Peyer's patch (tissue), 4 donors: ENCODE measurements around the gene WDFY4. TPM values are rescaled to one million over a fixed set of nuclear protein-coding genes. Genes with fewer than 3 reads are reported as not detected.

Experiments used
- DNase-seq, 3 donors: peaks; one replicate each; pipeline ENCODE4 v3.0.0-alpha.2; 2017 to 2019
- H3K27ac ChIP-seq, 4 donors: fragments of 200-600 bp; sonication (generic); one replicate each; pipeline ENCODE4 v1.5.1; 2016 to 2019
- H3K27me3 ChIP-seq, 2 donors: fragments of 200-600 bp; sonication (generic); one replicate each; pipeline ENCODE4 v1.5.1; 2019
- H3K36me3 ChIP-seq, 3 donors: fragments of 200-600 bp; sonication (generic); one replicate each; pipeline ENCODE4 v1.5.1; 2016 to 2019
- H3K4me1 ChIP-seq, 4 donors: fragments of 200-600 bp; sonication (generic); one replicate each; pipeline ENCODE4 v1.5.1; 2016 to 2019
- H3K4me3 ChIP-seq, 4 donors: fragments of 200-600 bp; sonication (generic); 1 replicate in 3 of 4; 2 replicates in 1 of 4; pipeline ENCODE4 v1.5.1; 2016 to 2019; ENCODE audit warnings: mild to moderate bottlenecking in 1 of 4
- H3K9me3 ChIP-seq, 4 donors: fragments of 200-600 bp; sonication (generic); one replicate each; pipeline ENCODE4 v1.5.1; 2016 to 2019; ENCODE audit warnings: mild to moderate bottlenecking in 1 of 4
- CTCF ChIP-seq, 6 experiments: fragments of 450-650 bp in 4 of 6; fragments of 200-600 bp in 2 of 6; sonication (generic) in 1 of 6; IDR thresholded peaks; one replicate each; pipeline ENCODE4 v1.5.1; 2017 to 2019; ENCODE audit warnings: antibody characterized with exemption in 6 of 6, mild to moderate bottlenecking in 3 of 6, moderate library complexity in 1 of 6
- POLR2A ChIP-seq, 2 donors: fragments of 450-650 bp; IDR thresholded peaks; one replicate each; pipeline ENCODE4 v1.5.1; 2017; ENCODE audit warnings: antibody characterized with exemption in 2 of 2, mild to moderate bottlenecking in 2 of 2, moderate library complexity in 2 of 2
- total RNA-seq, 4 donors: library from RNA; depleted of rRNA; stranded (reverse); fragments of >200 nt; gene quantifications; one replicate each; pipeline ENCODE4 v1.1.0, GENCODE V29; 2016

Gene WDFY4
- total RNA-seq, 4 donors from 2014 or later, result 0.53 to 102 (median 4.6) TPM

DNA sequence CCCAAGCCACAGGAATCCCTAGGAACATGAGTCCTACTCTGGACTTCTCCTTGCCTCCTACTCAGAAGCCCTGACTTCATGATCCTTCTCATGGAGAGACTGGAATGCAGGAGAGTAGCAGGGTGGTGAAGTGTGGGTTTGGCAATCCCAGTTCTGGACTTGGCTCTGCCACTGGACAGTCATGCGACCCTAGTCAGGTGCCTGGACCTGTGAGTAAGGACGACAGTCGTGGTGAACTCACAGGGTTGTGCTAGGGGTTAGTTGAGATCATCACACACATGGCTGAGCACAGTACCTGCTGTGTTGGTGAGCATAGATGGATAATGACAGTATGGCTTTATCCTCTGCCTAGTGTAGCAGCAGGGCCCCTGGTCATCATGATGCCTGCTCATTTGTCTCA, 137.0 kb downstream of the WDFY4 start:
- DNase-seq, result no peak

GRCh38 chr10:48833674-48834073, 149.0 kb downstream of the WDFY4 start:
- no peak overlapping the region for H3K4me3 ChIP-seq
- H3K4me1 ChIP-seq, result no peaks in the 10 kb centered on the region
- DNase-seq, result no peak
- no peak overlapping the region for H3K27ac ChIP-seq
- TF ChIP-seq CTCF (IDR thresholded peaks at IDR 0.05), result no peak
- TF ChIP-seq POLR2A (IDR thresholded peaks at IDR 0.05), result no peak
- H3K36me3 ChIP-seq, result no peaks in the 10 kb centered on the region
- H3K9me3 ChIP-seq, result no peaks in the 10 kb centered on the region
- no peaks in the 10 kb centered on the region for H3K27me3 ChIP-seq

More for the DNA sequence above, 137.0 kb downstream of the WDFY4 start:
- no peaks in the 10 kb centered on the region for H3K4me1 ChIP-seq
- no peaks in the 10 kb centered on the region for H3K36me3 ChIP-seq
- TF ChIP-seq CTCF (IDR thresholded peaks at IDR 0.05) (no peak), POLR2A (IDR thresholded peaks at IDR 0.05) (no peak)
- H3K27me3 ChIP-seq, result no peaks in the 10 kb centered on the region
- H3K27ac ChIP-seq, result no peak overlapping the region
- no peaks in the 10 kb centered on the region for H3K9me3 ChIP-seq
- no peak overlapping the region for H3K4me3 ChIP-seq

GRCh38 chr10:48834189-48834965, 149.7 kb downstream of the WDFY4 start:
- H3K9me3 ChIP-seq, result no peaks in the 10 kb centered on the region
- H3K36me3 ChIP-seq, result no peaks in the 10 kb centered on the region
- H3K4me3 ChIP-seq, result no peak overlapping the region
- no peaks in the 10 kb centered on the region for H3K4me1 ChIP-seq
- H3K27ac ChIP-seq, result no peak overlapping the region
- no peak for DNase-seq
- H3K27me3 ChIP-seq, result no peaks in the 10 kb centered on the region
- TF ChIP-seq CTCF (IDR thresholded peaks at IDR 0.05) (no peak), POLR2A (IDR thresholded peaks at IDR 0.05) (no peak)

DNA sequence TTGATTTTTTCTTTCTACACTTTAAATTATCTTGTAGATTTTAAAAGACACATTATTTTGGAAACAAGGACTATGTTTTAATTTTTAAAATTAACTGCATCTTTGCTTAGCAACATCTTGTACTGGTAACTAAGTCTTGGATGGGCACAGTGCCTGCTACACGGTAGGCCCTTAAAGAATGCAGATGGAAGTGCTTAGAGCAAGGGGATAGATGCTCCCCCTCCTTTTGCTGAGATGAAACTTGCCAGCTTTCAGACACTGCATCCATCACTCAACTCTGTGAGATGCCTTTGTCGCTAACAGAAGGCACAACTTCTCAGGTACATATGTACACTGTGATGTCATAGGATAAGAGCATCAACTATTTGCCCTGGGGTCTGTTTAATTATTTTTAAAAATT, 151.1 kb downstream of the WDFY4 start:
- Histone ChIP-seq H3K4me1 (no peaks in the 10 kb centered on the region), H3K9me3 (no peaks in the 10 kb centered on the region), H3K27me3 (no peaks in the 10 kb centered on the region), H3K27ac (no peak overlapping the region), H3K4me3 (no peak overlapping the region), H3K36me3 (no peaks in the 10 kb centered on the region)
- DNase-seq, result no peak
- no peak for TF ChIP-seq CTCF (IDR thresholded peaks at IDR 0.05)
- no peak for TF ChIP-seq POLR2A (IDR thresholded peaks at IDR 0.05)

- Histone ChIP-seq H3K27ac (no peak overlapping the region), H3K4me3 (no peak overlapping the region), H3K36me3 (no peaks in the 10 kb centered on the region), H3K4me1 (no peaks in the 10 kb centered on the region), H3K9me3 (no peaks in the 10 kb centered on the region), H3K27me3 (no peaks in the 10 kb centered on the region)
- TF ChIP-seq POLR2A (IDR thresholded peaks at IDR 0.05) (no peak), CTCF (IDR thresholded peaks at IDR 0.05) (no peak)
- DNase-seq, result no peak
These were observed 151.9 kb downstream of the WDFY4 start for GRCh38 chr10:48836605-48837004.
